ENCODE results near the gene MVB12A.

Gene MVB12A

DNA sequence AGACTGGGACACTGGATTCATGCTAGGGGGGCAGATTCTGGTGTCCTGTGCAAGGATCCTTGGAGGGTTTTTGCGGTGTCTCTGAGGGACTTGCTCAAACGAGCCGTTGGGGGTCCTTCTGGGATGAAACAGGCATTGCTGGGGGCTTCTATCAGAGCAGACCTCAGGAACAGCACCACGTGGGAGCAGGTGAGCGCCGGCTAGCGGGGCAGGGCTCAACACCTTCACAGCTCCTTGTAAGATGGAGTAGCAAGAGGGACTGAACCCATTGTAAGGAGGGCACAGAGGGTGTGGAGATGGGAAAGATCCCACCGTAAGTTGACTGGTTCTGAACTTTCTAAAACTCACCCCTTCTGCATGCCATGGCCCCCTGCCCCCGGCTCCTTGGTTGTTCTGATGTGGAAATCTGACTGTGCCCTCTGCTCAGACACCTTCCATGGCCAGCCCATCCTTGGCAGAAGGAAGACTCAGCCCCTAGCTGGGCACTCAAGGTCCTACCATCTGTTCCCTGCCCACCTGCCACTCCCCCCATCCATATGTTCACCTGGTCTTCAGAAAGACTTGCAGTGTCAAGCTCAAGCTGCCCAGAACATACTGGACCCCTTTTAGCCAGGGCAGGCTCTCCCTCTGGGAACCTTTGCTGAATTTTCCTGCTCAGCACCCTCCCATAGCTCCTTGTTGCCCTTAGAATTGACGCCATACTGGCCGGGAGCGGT lies 51.7 kb downstream of the MVB12A start:
- DNase-seq (ENCODE audit: low spot score) = no peak

- no peak for DNase-seq (ENCODE audit: low spot score)
Measured at GRCh38 chr19:17473041-17473440, 53.2 kb downstream of the MVB12A start.

Data from ecto neural progenitor cell (in vitro differentiated cells).